Transverse colon (tissue), 4 donors: Measurements from ENCODE around the gene SOWAHA.

Experiments
- CTCF ChIP-seq, 5 experiments: fragments of 200-600 bp in 3 of 5; fragments of 450-650 bp in 2 of 5; sonication (generic) in 3 of 5; IDR thresholded peaks; 1 replicate in 2 of 5; 2 replicates in 3 of 5; pipeline ENCODE4 v1.5.1; 2016 to 2017; ENCODE audit warnings: antibody characterized with exemption in 5 of 5, inconsistent platforms in 3 of 5, mild to moderate bottlenecking in 2 of 5, moderate library complexity in 1 of 5
- POLR2A ChIP-seq: fragments of 450-650 bp; IDR thresholded peaks from one replicate; pipeline ENCODE4 v1.6.1; 2016; ENCODE audit warnings: antibody characterized with exemption, mild to moderate bottlenecking, moderate library complexity
- POLR2AphosphoS5 ChIP-seq, 3 donors: sonication (generic); formaldehyde crosslinking; IDR thresholded peaks; one replicate each; pipeline ENCODE4 v1.6.1; 2016; ENCODE audit warnings: antibody characterized with exemption in 3 of 3

DNA sequence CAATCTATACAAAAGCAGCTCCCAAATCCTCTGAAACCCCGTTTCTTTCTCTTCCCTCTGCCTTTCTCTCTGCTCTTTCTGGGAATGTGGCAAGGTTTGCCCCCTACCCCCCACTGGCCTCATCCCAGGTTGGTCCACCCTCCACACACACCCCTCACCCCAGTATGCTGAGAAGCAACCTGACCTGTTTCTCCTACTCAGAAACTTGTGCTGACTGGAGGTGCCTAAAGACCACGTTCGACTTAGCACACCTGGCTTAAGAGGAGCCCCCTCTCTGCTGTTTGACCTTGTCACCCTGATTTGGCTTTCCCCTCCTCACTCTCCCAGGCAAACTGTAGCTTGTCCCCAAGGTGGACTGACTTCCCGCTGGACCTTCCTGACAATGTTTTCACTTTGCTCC lies 35.0 kb upstream of the SOWAHA start:
- TF ChIP-seq POLR2A = no peak
- no peak for TF ChIP-seq POLR2AphosphoS5 (IDR thresholded peaks at IDR 0.05)
- no peak for TF ChIP-seq CTCF (IDR thresholded peaks at IDR 0.05)
